ENCODE measurements around the gene CYP27C1. TPM values are rescaled to one million over a fixed set of nuclear protein-coding genes. Genes with fewer than 3 reads are reported as not detected.
"Not testable (repeated sequence)": the region's sequence is repeated elsewhere in the genome, so short reads cannot be mapped to it uniquely, and the experiment has no call there.

The CYP27C1 gene
- total RNA-seq, 1 donor from 2014 or later: 4.5 TPM

DNA sequence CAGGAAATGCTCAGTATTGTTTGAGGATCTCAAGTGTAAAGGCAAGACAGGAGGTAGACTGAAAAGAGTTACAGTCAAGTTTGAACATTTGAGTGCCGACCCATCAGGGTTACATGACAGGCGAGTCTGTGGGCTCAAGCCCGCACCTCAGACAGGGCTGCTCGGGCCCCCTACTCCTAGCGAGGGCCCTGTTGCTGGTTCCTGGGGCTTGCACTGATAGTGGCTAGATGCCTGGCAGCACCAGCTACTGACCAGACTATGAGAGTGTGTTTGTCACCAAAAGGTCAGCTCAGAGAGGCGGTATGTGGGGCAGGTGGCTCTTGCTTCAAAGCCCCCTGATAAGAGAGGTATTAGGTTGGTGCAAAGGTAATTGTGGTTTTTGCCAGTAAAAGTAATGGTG lies 35.6 kb upstream of the CYP27C1 start:
- TF ChIP-seq, protein P1, sequence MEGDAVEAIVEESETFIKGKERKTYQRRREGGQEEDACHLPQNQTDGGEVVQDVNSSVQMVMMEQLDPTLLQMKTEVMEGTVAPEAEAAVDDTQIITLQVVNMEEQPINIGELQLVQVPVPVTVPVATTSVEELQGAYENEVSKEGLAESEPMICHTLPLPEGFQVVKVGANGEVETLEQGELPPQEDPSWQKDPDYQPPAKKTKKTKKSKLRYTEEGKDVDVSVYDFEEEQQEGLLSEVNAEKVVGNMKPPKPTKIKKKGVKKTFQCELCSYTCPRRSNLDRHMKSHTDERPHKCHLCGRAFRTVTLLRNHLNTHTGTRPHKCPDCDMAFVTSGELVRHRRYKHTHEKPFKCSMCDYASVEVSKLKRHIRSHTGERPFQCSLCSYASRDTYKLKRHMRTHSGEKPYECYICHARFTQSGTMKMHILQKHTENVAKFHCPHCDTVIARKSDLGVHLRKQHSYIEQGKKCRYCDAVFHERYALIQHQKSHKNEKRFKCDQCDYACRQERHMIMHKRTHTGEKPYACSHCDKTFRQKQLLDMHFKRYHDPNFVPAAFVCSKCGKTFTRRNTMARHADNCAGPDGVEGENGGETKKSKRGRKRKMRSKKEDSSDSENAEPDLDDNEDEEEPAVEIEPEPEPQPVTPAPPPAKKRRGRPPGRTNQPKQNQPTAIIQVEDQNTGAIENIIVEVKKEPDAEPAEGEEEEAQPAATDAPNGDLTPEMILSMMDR (IDR thresholded peaks at IDR 0.05; ENCODE audit: unreplicated experiment): no peak
- H3K4me1 Mint-ChIP-seq: no peaks in the 10 kb centered on the region
- H3K36me3 Mint-ChIP-seq: peaks cover 34% of the 10 kb centered on the region
- no peak overlapping the region for H3K4me3 Mint-ChIP-seq
- DNase-seq (ENCODE audit: low spot score in 2 of 2, unreplicated experiment in 2 of 2): no peak
- H3K9me3 Mint-ChIP-seq: no peaks in the 10 kb centered on the region
- H3K27me3 Mint-ChIP-seq (ENCODE audit: low read depth): no peaks in the 10 kb centered on the region
- no peak overlapping the region for H3K27ac Mint-ChIP-seq

DNA sequence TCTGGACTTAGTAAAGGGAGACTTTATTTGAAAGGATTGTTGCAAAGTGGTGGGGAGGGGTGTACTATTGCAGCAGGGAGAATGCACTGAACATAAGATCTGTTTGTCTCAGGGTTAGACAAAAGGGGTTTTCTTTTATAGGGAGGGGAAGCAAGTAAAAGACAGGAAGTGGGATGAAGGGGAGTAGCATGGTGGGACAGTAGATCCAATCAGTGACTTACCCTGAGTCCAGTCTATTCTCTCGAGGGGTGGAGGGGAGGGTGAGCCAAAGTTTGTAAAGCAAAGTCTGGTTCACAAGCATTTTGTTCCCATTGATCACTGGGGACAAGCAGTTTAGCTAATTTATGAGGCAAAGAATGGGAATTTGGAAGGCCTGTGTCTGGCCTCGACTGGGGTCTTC lies 35.0 kb upstream of the CYP27C1 start:
- TF ChIP-seq, protein P1 (IDR thresholded peaks at IDR 0.05; ENCODE audit: unreplicated experiment): no peak
- DNase-seq (ENCODE audit: low spot score in 2 of 2, unreplicated experiment in 2 of 2): no peak
- Mint-ChIP-seq H3K9me3 (no peaks in the 10 kb centered on the region), H3K4me3 (no peak overlapping the region), H3K36me3 (peaks cover 32% of the 10 kb centered on the region), H3K27me3 (ENCODE audit: low read depth) (no peaks in the 10 kb centered on the region), H3K4me1 (no peaks in the 10 kb centered on the region), H3K27ac (no peak overlapping the region)

DNA sequence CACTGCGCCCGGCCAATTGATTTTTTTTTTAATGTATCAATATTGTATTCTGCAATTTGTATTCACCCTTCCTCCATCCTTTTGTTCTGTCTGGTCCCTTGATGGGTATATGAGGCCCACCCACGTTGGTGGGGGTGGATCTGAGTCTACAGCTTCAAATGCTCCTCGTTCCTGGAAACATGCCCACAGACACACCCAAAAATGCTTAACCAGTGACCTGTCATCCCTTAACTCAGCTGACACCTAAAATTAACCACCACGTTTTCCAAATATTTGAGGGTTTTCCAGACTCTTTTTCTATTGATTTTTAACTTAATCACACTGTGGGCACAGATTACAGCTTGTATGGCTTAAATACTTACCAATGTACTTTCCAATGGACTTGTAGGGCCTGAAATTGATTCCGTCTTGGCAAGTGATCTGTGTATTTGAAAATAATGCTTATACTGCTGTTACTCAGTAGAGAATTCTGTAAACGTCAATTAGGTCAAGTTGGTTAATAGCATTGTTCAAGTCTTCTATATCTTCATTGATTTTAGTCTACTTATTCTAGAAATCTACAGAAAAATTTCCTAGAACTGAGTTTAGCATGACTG lies 34.4 kb upstream of the CYP27C1 start:
- Mint-ChIP-seq H3K27ac (no peak overlapping the region), H3K4me3 (no peak overlapping the region), H3K9me3 (no peaks in the 10 kb centered on the region), H3K27me3 (ENCODE audit: low read depth) (no peaks in the 10 kb centered on the region), H3K36me3 (peaks cover 27% of the 10 kb centered on the region), H3K4me1 (no peaks in the 10 kb centered on the region)
- TF ChIP-seq, protein P1 (IDR thresholded peaks at IDR 0.05; ENCODE audit: unreplicated experiment): no peak
- no peak for DNase-seq (ENCODE audit: low spot score in 2 of 2, unreplicated experiment in 2 of 2)

- H3K4me3 Mint-ChIP-seq; H3K4me1 Mint-ChIP-seq; H3K27ac Mint-ChIP-seq; H3K36me3 Mint-ChIP-seq; DNase-seq (ENCODE audit: low spot score in 2 of 2, unreplicated experiment in 2 of 2); H3K27me3 Mint-ChIP-seq (ENCODE audit: low read depth): not testable (repeated sequence)
- H3K9me3 Mint-ChIP-seq: peaks cover 32% of the 10 kb centered on the region
These were observed 21.1 kb upstream of the CYP27C1 start for GRCh38 chr2:127241184-127241583.

- peaks cover 32% of the 10 kb centered on the region for H3K9me3 Mint-ChIP-seq
- H3K27me3 Mint-ChIP-seq (ENCODE audit: low read depth): peaks cover 1% of the 10 kb centered on the region
- no peaks in the 10 kb centered on the region for H3K36me3 Mint-ChIP-seq
- DNase-seq (ENCODE audit: low spot score in 2 of 2, unreplicated experiment in 2 of 2): no peak
- H3K4me1 Mint-ChIP-seq: no peaks in the 10 kb centered on the region
- no peak overlapping the region for H3K4me3 Mint-ChIP-seq
- TF ChIP-seq, protein P1 (IDR thresholded peaks at IDR 0.05; ENCODE audit: unreplicated experiment): no peak
- H3K27ac Mint-ChIP-seq: no peak overlapping the region
These were observed 19.3 kb upstream of the CYP27C1 start for GRCh38 chr2:127239395-127239794.

GRCh38 chr2:127237768-127238167 lies 17.7 kb upstream of the CYP27C1 start:
- not testable (repeated sequence) for H3K4me1 Mint-ChIP-seq; H3K36me3 Mint-ChIP-seq; DNase-seq (ENCODE audit: low spot score in 2 of 2, unreplicated experiment in 2 of 2); H3K4me3 Mint-ChIP-seq; H3K27me3 Mint-ChIP-seq (ENCODE audit: low read depth); H3K27ac Mint-ChIP-seq
- H3K9me3 Mint-ChIP-seq: peaks cover 32% of the 10 kb centered on the region

All from mesothelial cell of epicardium (in vitro differentiated cells).